ENCODE measurements around the gene TTC9C.
"Not testable (repeated sequence)": the region's sequence is repeated elsewhere in the genome, so short reads cannot be mapped to it uniquely, and the experiment has no call there.

Gene TTC9C

GRCh38 chr11:62727165-62727871 is 968 bp upstream of the TTC9C start, which contains the start of gene HNRNPUL2:
HNRNPUL2 (minus strand) TSS chr11:62727457; CDS start chr11:62727156, 301 bp downstream.
- TF ChIP-seq CTCF (IDR thresholded peaks at IDR 0.05; ENCODE audit: borderline replicate concordance, insufficient read depth, low read depth, low read length): no peak
- H3K4me3 ChIP-seq (ENCODE audit: low read depth, low read length): peak within 1 kb of the TSS; percentile 98

GRCh38 chr11:62727872-62728170 is 465 bp upstream of the TTC9C start:
- no peak for TF ChIP-seq CTCF (IDR thresholded peaks at IDR 0.05; ENCODE audit: borderline replicate concordance, insufficient read depth, low read depth, low read length)
- H3K4me3 ChIP-seq (ENCODE audit: low read depth, low read length): peak overlapping the region; percentile 98

DNA sequence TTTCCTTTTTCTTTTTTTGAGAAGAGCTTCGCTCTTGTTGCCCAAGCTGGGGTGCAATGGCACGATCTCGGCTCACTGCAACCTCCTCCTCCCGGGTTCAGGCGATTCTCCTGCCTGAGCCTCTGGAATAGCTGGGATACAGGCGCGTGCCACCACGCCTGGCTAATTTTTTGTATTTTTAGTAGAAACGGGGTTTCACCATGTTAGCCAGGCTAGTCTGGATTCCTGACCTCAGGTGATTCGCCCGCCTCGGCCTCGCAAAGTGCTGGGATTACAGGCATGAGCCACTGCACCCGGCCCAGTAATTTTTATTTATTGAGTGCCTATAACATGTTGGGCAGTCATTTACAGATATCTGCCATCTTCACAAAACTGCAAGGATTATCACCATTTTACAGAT is 1.8 kb downstream of the TTC9C start:
- H3K4me3 ChIP-seq (ENCODE audit: low read depth, low read length): peak overlapping the region; percentile 98

- H3K4me3 ChIP-seq (ENCODE audit: low read depth, low read length): no peak overlapping the region
- TF ChIP-seq CTCF (IDR thresholded peaks at IDR 0.05; ENCODE audit: borderline replicate concordance, insufficient read depth, low read depth, low read length): no peak
These were observed 4.5 kb downstream of the TTC9C start for GRCh38 chr11:62732830-62733229.

DNA sequence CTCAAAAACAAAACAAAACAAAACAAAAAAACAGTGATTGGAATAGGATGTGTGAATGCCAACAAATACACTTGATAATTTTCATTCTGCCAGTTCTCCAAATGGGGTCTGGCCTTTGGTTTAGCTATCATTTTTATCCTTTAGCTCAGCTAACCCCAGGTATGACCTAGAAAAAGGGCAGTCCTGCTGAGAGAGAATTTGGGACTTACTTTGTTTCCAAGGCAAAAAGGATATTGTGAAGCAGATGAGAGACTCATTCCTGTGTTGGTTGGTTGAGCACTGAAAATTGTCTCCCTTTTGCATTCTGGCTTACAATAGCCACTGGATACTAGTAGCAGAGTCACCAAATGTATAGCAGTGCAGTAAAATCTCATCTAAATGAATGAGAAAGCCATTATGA is 8.9 kb downstream of the TTC9C start:
- TF ChIP-seq CTCF (IDR thresholded peaks at IDR 0.05; ENCODE audit: borderline replicate concordance, insufficient read depth, low read depth, low read length): no peak
- H3K4me3 ChIP-seq (ENCODE audit: low read depth, low read length): no peak overlapping the region

DNA sequence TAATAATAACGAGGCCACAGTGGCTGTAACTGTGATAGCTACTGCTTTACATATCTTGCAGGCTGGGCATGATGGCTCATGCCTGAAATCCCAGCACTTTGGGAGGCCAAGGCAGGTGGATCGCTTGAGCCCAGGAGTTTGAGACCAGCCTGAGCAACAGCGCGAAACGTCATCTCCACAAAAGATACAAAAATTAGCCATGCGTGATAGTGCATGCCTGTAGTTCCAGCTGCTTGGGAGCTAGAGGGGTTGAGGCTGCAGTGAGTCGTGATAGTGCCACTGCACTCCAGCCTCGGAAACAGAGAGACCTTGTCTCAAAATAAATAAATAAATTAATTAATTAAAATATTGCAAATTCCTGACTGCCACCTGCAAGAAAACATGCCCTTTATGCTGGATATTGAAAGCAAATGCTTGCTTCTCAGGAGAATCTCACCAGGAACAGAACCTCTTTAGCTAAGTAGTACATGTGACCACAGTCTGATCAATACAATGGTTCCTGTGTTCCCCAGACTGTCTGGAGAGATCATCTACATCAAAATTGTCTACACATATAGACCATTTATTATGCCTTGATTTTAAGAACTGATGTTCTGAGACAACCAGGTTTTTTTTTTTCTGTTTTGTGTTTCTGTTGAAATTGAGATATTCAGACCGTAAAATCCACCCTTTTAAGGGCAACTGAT is 19.3 kb downstream of the TTC9C start:
- H3K4me3 ChIP-seq (ENCODE audit: low read depth, low read length): no peak overlapping the region
- TF ChIP-seq CTCF (IDR thresholded peaks at IDR 0.05; ENCODE audit: borderline replicate concordance, insufficient read depth, low read depth, low read length): no peak

- not testable (repeated sequence) for H3K4me3 ChIP-seq (ENCODE audit: low read depth, low read length)
These were observed 21.6 kb downstream of the TTC9C start for GRCh38 chr11:62749931-62750330.

GRCh38 chr11:62752177-62752785 is 24.0 kb downstream of the TTC9C start:
- TF ChIP-seq CTCF (IDR thresholded peaks at IDR 0.05; ENCODE audit: borderline replicate concordance, insufficient read depth, low read depth, low read length): no peak
- no peak overlapping the region for H3K4me3 ChIP-seq (ENCODE audit: low read depth, low read length)
